Activated CD8-positive, alpha-beta memory T cell treated with anti-CD3 and anti-CD28 coated beads for 48 hours (primary cell): ENCODE measurements around the gene TFF2.

Experiments
- DNase-seq, 3 experiments: peaks; one replicate each; pipeline ENCODE4 v3.0.0-alpha.2; 2020; ENCODE audit warnings: low read depth in 2 of 3, low spot score in 2 of 3

The TFF2 gene

DNA sequence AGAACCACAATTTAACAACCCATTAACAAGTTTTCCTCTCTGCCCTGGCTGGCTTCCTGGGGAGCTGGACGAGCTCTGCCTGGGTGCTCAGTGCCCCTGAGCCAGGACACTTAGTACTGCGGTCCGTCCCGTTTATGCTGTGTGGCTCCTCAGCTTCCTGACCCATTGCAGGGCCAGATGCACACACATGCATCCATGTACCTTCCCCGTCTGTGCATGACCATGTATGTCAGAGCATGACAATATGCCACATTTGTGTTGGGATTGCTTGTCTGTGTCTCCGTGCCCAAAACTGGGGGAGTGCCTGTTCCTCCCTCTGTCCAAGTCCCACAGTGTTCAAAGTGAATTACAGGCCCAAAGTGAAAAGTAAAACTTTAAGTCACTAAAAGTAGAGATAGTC, 25.9 kb downstream of the TFF2 start:
- DNase-seq, result no peak

DNA sequence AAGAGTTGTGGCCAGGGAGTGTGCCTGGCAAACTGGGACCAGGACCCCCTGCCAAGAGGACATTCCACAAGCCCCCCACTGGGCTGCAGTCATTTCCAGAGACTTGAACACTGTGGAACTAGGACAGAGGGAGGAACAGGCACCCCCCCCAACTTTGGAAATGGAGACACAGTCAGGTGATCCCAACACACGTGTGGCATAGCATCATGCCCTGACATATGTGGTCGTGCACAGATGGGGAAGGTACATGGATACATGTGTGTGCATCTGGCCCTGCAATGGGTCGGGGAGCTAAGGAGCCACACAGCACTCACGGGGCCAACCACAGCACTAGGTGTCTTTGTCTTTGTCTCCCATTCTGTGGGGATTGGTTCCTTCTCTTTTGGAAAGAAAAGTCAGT, 28.9 kb downstream of the TFF2 start:
- DNase-seq, result no peak

DNA sequence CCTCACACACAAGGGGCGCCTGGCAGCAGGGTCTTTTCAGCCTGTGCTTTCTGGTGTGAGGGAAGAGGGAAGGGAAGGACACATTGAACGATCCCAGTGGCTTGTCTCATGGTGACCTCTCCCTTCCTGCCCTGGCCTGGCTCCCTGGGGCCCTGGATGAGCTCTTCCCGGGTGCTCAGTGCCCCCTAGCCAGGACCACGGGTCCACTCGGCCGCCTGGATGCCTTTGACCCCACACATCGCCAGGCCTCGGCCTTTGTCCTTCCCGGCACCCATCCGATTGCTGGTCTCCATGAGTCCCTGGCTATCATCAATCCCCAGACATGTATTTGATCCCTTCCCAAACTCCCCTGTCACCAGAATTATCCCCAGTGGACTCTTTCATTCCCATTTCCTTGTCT, 29.6 kb downstream of the TFF2 start:
- no peak for DNase-seq

- no peak for DNase-seq
Observed at GRCh38 chr21:42320791-42321190, 30.0 kb downstream of the TFF2 start.

GRCh38 chr21:42319851-42320572, 30.8 kb downstream of the TFF2 start:
- no peak for DNase-seq

DNA sequence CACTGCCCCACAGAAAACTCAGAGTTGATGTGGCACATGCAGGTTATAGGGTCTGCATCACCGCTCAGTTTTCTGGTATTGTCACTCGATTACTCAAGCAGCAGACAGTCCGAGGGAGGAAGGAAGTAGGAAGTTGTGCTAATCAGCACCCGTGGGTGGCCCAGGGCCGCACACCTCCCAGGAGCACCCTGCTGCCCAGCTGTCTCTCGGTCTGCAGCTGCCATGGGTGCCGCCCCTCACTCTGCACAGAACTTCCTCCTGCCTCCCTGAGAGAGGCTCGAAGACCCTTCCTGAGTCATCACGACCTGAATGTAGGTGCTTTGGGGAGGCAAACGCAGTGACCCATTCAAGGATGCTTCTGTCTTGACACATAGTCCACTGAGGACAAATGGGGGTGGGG, 31.4 kb downstream of the TFF2 start:
- no peak for DNase-seq

DNA sequence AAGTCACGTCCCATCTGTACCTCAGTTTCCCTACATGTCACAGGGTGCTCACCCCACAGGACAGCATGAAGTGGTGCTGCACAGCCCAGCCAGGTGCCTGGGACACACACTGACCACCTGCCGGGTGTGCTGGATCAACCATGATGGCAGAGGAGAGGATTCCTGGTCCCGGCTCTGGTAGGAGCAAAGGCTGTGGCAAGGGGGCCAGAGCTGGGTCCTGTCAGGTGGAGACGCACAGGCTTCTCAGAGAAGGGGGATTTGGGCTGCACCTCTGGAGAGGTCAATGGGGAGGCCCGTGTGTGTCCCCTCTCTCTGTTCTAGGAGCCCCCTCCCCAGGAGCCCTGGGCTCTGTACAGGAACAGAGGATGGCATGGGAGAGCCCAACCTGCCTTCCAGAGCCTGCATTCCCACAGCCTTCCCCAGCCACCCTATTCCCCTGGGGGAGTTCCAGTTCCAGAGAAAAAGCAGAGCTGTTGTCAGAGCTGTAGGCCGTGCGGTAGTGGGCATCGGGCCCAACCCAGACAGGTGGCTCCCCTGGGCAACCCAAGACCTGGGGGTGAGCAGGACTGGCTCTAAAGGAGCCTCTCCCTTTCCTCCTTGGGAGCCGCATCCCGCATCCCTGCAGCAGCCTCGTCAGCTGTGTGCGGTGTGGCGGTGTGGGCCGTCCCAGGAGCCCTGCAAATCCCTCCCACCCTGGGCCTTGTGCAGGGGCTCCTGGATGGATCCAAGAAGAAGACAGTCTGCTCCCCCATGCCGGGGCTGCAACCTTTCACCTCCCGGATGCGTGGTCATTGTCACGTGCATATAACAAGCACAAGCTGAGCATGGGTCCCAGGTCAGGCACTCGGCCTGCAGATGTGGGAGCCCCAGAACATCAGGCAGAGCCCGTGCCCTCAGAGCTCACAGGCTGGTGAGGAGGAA, 32.7 kb downstream of the TFF2 start:
- no peak for DNase-seq

DNA sequence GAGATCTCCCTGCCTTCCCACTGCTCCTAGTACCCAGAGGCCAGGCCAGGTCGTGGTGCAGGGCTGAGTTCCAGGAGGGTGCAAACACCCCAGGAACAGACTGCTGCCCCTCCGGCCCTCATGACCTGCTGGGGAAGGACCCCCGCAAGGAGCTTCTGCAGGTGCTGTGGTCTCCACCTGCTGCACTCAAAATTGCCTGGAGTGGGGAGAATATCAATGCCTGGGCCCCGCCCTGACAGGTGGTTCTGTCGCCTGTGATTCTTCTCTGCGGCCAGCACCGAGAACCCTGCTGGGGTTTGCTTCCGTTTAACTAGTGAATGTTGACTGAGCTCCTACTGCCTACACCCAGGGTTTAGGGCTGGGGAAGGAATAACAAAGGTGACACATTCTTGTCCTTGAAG, 33.5 kb downstream of the TFF2 start:
- DNase-seq, result no peak

DNA sequence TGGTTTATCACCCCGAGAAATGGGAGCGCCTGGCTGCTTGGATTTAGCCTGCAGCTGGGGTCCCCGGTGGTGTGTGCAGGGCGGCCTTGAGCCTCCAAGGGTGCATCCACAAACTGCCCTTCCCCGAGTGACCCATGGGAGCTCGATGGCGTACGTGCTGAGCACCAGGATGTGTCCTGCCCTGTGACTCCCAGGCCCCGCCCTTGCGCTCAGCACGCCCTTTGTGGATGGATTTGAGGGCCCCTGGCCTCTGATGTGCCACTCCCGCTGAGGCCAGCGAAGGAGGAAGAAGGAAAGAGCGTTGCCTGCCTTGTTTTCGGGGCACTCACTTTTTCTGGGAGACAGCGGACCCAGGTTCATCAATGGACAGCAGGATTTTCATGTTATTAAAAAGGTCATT, 33.9 kb downstream of the TFF2 start:
- DNase-seq, result no peak

GRCh38 chr21:42315296-42315891, 35.4 kb downstream of the TFF2 start, which contains the start of gene TFF3:
TSS of gene TFF3 (minus strand) at chr21:42315409. CDS start at chr21:42315374, 35 bp downstream.
- DNase-seq, result no peak

- no peak for DNase-seq
Observed at GRCh38 chr21:42314616-42315295, 36.0 kb downstream of the TFF2 start.

DNA sequence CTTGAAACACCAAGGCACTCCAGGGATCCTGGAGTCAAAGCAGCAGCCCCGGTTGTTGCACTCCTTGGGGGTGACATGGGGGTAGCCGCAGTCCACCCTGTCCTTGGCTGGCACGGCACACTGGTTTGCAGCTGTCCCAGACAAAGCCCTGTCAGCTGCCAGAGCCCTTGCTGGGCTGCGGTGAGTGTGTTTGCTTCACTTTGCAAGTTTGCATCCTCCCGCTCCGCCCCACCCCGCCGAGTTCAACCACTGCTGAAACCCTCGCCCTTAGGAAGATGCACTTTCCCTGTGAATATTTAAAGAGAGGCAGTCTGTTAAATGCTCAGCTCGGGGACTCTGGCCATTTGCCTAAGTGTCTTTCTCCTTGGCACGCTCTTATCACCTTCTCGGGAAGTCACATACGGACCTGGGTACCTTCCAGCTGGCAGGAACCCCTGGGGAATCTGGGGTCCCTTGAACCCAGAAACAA, 37.3 kb downstream of the TFF2 start:
- DNase-seq, result no peak

DNA sequence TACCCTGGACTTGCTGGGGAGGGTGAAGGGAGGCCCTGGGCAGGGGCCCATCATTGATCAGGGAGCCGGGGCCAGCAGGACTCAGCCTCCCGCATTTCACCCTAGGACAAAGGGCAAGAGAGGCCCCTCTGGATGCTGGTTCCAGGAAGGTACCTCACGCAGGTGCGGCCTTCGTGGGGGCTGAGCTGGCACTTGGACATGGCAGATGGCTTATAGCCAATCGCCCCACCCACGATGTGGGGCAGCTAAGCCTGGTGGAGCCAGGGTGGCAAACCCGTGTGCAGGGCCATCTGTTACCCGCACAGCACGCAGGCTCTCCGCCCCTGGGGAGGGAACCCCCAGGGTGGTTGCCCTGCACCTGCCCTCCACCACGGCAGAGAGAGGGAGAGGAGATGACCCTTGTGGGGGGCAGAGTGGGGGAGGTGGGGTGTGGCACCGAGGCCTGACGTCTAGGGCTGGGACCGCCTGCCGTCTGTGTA, 38.1 kb downstream of the TFF2 start:
- DNase-seq, result no peak

DNA sequence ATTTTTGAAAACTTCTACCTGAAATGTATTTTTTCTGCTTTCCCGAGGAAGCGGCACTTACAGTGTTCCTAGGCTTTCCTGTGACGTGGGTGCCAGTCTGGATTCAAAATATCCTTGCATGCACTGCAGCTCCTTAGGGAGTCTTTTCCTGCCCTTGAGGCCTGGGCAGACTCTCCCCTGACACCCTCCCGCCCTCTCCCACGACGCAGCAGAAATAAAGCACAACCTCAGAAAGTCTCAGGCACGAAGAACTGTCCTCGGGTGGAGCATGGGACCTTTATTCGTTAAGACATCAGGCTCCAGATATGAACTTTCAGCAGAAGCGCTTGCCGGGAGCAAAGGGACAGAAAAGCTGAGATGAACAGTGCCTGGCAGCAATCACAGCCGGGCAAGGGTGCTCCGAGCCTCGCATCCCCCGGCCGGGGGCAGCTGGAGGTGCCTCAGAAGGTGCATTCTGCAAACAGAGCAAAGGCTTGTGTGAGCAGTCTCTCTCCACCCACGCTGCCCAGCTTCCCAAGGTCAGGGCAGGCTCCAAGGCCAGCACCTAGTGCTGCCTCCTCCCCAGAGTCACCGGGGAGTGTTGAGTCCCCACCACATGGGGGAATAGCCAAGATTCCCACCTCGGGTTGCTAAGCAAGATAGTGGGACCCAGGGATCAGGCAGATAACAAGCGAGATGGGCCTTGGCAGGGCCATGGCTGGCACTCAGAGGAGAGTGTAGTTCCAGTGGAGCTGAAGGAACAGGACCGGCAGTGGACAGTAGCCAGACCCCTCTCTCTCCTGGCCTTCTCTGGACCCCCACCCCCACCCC, 38.8 kb downstream of the TFF2 start:
- DNase-seq, result no peak

DNA sequence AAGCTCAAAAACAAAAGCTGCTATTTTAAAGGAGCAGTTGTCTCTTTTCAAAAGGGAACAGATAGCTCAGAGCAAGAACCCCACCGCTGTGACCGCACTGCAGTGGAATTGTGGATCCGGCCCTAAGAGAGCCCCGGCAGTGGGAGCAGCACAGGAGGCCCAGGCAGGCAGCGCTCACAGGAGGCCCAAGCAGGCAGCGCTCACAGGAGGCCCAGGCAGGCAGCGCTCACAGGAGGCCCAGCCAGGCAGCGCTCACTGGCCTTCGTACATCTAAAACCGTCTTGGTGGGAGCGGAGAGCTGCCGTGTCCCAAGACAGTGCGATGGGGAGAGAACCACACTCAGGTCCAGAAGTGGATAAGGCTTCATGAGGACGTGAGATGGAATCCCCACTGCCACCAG, 39.6 kb downstream of the TFF2 start:
- no peak for DNase-seq

- no peak for DNase-seq
Observed at GRCh38 chr21:42310411-42311001, 40.3 kb downstream of the TFF2 start.

DNA sequence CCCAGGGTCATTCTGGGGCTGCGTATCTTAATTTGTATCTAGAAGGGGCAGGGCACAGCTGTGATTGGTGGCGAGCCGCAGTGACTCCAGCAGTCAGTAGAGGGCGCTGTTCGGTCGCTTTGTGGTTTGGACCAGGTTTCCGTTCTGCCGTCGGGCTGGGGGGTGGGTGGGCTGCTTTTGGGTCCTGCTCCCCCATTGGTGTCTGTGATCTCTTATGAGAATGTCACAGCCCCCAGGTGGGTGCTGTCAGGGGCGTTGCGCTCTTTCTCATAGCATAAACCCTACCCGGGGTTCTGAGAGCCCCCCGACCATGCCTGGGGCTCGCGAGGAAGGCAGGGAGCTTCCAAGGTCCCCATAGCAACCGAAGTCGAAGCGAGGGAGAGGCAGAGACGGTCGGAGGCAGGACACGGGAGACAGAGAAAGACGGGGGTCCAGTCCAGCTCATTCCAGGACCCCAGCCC, 41.0 kb downstream of the TFF2 start:
- peak; percentile 20 to 74 (median 51) for DNase-seq

DNA sequence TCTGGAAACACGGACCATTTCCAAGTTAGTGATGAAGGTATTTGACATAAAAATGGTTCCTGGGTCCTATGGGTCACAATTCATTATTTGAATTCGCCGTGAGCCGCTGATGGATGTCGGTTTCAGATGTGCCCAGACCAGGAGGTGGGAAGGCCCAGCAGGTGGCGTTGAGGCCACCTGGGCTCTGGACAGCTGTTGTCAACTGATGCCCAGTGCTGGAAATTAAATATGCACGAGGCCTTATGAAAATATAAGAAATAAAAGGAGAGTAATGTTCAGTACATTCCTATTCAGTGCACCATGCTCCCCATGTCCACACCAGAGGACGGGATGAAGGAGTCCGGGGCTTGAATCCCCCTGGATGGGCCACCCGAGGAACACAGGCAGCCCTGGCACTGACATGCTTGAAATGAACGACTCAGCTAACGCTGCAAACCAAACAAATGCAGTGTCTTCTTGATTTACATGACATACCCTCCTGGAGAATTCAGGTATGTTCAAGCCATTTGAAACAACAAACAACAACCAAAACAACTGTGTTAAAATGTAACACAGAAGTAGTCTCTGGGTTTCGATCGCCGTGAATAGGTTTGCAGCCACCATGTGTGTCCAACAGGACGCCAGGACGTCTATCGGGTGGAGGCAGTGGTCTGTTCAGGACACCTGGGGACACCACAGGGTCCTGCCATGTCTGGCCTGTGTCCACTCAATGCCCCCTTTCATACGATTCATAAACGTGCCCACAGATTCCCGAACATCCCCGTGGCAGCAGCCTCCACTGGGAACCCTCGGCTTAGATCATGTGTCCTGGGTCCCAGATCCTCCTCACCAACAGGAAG, 41.7 kb downstream of the TFF2 start:
- DNase-seq, result no peak
